GM18861 (cell line): ENCODE results near the gene MARVELD2.
A peak's percentile ranks its signal among the peaks of the same experiment; 100 is the strongest.
"Not testable (repeated sequence)": the region's sequence is repeated elsewhere in the genome, so short reads cannot be mapped to it uniquely, and the experiment has no call there.

Source experiments
- ATAC-seq: cut with Tn5 transposase; IDR thresholded peaks from one replicate; pipeline ENCODE4 v1.9.1; 2021; ENCODE audit not compliant: unreplicated experiment

The MARVELD2 gene, protein sequence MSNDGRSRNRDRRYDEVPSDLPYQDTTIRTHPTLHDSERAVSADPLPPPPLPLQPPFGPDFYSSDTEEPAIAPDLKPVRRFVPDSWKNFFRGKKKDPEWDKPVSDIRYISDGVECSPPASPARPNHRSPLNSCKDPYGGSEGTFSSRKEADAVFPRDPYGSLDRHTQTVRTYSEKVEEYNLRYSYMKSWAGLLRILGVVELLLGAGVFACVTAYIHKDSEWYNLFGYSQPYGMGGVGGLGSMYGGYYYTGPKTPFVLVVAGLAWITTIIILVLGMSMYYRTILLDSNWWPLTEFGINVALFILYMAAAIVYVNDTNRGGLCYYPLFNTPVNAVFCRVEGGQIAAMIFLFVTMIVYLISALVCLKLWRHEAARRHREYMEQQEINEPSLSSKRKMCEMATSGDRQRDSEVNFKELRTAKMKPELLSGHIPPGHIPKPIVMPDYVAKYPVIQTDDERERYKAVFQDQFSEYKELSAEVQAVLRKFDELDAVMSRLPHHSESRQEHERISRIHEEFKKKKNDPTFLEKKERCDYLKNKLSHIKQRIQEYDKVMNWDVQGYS

GRCh38 chr5:69414885-69415583, at the start of gene MARVELD2:
Gene MARVELD2, plus strand, starts transcription at chr5:69415116. Its CDS starts 4,270 bp downstream, at chr5:69419386.
- ATAC-seq = peak; percentile 61

- no peak for ATAC-seq
Measured at GRCh38 chr5:69367697-69368279, 47.1 kb upstream of the MARVELD2 start.

DNA sequence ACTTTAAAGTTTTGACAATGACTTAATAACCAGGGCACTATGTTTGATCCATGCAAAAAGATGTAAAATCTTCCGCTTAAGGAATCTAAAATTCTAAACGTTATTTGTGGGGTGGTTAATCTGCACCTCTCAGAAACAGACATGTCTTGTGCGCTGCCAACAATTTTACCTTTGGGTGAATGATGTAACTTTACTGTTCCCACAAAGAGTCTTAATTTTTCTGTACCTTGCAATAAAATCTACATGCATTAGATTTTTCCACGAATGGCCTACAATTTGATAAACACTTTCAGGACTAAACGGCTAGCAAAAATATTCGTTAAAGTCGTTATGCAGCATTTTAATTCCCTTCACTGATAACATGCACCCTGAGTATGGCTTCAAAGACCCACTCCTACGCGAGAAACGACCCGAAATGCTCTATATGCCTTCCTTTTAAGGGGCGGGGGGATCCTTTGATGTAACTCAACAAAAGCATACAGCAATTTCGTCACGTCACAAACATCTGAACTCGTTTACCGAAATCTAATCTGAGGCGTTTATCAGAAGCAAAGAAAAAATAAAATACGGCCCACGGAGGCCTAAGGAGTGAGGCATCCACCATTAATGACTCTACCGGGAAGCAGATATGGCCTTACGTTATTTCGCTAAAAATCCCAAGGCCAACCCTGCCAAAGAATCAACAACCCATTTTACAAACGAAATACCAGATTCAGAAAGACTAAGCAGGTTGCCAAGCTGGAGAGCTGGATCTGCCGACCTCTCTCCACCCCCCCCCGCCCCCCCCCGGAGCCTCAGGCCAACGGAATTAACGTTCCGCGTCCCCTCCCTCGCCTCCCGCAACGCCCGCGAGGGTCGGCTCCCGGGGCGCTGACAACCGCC, 46.2 kb upstream of the MARVELD2 start:
- no peak for ATAC-seq

DNA sequence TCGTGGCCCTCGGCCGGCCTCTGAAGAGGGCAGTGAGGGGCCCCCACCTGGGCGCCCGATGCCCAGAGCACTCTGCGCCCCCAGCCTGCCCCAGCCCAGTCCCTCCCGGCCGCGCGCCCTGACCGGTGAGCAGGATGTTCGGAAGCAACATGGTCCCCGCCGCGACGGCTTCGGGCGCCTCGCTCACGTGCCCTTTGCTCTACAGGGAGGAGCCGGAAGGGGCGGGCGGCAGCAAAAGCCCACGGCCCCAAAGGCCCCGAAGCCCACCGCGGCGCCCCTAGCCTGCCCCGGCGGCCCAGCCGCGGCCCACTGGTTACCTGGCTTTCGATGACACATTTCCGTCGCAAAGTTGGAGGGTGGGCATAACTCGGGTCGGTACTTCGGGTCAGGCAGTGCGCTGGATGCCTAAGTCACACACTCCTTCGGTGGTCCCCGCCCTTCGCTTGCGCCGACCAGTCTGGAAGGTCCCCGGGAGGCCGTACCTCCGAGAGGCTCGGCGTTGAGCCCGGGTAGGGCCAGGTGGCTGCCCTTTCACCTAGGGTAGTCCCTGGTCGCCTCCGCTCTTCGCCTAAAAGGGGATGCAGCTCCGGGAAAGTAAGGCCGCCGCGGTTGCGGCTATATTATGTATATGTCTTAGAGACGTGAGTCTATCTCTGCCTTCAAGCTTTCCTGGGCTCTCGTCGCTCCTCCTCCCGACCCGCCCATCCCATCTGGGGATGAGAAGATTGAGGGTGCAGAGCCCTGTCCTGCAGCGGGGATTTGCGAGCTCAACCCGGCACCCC, 45.4 kb upstream of the MARVELD2 start, which contains the start of the genes AK6, RAD17 and TAF9:
Gene AK6, minus strand, starts transcription at position 181 of the 782 bp plus-strand sequence. Its CDS starts 30 bp downstream, at position 151.
Gene RAD17, plus strand, starts transcription at position 479 of the 782 bp plus-strand sequence. CDS start 2,391 bp downstream, outside the sequence.
Gene TAF9, minus strand, starts transcription at position 181 of the 782 bp plus-strand sequence. CDS start 3,783 bp downstream, outside the sequence.
- peak; percentile 85 for ATAC-seq

- ATAC-seq = not testable (repeated sequence)
Measured at GRCh38 chr5:69370335-69370734, 44.6 kb upstream of the MARVELD2 start.

DNA sequence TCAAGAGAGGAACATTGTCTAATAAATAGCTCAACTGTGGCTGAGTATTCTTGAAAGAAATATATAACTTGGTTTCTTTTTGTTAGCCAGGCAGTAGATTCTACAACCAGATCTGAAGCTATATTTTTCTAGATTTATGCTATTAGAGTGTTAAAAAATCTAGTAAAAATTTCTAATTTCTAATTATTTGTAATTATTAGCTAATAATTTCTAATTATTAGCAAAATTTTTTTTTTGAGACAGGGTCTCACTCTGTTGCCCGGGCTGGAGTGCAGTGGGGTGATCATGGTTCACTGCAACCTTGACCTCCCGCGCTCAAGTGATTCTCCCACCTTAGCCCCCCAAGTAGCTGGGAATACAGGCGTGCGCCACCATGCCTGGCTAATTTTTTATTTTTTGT, 42.5 kb upstream of the MARVELD2 start:
- no peak for ATAC-seq

GRCh38 chr5:69374911-69375446, 39.9 kb upstream of the MARVELD2 start:
- ATAC-seq = peak; percentile 50

DNA sequence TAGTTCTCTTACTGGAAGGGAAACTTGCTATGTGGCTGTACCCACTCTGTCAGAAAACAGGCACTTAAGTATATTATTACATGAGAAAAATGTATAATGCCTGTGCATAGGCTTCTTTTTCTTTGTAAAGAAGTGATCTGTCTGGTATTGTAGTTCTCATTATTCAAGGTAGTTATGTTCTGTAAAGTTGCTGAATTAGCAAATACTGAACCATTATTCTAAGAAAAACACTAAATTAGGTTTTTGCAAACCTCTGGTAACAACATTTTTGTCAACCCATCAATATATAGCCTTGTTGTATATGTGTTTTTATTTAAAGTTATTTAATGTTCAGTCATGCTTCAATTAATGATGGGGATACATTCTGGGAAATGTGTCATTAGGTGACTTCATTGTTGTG, 36.5 kb upstream of the MARVELD2 start:
- no peak for ATAC-seq

DNA sequence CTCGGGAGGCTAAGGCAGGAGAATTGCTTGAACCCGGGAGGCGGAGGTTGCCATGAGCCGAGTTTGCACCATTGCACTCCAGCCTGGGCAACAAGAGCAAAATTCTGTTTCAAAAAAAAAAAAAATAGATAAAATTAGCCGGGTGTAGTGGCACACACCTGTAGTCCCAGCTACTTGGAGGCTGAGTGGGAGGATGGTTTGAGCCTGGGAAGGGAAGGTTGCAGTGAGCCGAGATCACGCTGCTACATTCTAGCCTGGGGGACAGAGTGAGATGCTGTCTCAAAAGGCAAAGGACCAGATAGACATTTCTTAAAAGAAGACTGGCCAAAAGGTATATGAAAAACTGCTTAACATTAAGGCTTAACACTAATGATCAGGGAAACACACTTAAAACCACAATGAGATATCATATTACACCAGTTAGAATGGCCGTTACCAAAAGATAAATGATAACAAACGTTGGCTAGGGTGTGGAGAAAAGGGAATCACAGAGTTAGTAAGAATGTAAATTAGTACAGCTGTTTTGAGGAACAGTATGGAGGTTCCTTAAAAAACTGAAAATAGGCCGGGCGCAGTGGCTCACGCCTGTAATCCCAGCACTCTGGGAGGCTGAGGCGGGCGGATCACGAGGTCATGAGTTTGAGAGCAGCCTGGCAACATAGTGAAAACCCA, 10.1 kb upstream of the MARVELD2 start:
- no peak for ATAC-seq

DNA sequence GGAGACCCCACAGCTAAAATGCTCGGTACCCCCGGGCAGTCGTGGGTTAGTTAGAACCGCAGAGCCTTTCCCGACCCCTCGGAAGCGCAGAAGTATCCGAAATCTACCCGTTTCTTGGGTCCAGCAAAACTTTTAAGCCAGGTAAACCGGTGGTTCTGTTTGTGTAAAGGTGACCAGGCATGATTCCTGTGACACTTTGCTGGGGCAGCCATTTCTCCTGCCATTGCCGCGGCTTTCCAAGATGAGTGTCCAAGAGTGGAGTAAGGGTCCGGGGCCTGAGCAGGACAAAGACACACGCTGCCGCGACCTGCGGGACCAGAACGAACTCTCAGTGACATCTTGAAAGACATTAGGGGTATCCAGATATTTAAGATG, 655 bp downstream of the MARVELD2 start:
- ATAC-seq = no peak

- no peak for ATAC-seq
Measured at GRCh38 chr5:69416180-69416579, 1.3 kb downstream of the MARVELD2 start.

GRCh38 chr5:69416699-69417098, 1.8 kb downstream of the MARVELD2 start:
- ATAC-seq = no peak

- ATAC-seq = no peak
Measured at GRCh38 chr5:69418554-69418953, 3.6 kb downstream of the MARVELD2 start.

DNA sequence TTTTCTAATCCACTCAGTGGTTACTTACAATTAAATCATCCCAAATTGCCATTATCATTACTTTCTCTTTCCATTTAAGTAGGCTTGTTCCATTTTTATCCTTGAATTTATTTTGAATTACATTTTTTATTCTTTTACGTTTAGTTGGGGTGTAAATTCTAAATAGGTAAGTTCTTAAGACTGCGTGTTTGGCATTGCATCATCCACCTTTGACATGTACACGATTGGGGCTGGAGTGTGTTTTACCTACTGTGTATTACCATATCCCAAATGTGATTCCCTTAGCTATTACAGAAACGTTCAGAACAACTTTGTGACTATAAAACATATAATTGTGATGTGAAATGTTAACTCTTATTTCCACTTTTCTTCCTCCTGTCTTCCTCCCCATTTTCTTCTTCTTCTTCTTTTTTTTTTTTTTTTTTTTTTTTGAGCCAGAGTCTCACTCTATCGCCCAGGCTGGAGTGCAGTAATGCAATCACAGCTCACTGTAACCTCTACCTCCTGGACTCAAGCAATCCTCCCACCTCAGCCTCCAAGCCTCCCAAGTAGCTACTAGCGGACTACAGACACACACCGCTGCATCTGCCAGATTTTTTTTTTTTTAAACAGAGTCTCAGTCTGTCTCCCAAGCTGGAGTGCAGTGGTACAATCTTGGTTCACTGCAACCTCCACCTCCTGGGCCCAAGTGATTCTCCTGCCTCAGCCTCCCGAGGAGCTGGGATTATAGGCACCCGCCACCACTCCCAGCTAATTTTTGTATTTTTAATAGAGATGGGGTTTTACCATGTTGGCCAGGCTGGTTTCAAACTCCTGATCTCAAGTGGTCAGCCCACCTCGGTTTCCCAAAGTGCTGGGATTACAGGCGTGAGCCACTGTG, 16.7 kb downstream of the MARVELD2 start:
- no peak for ATAC-seq

- ATAC-seq = no peak
Measured at GRCh38 chr5:69432412-69433206, 17.7 kb downstream of the MARVELD2 start.

GRCh38 chr5:69435276-69435884, 20.5 kb downstream of the MARVELD2 start:
- not testable (repeated sequence) for ATAC-seq
